Psoas muscle (tissue), 8 donors: ENCODE results near the gene RIN1. TPM values are rescaled to one million over a fixed set of nuclear protein-coding genes. Genes with fewer than 3 reads are reported as not detected.

Experiments used
- ATAC-seq, 4 donors: fragments of 200-7000 bp; cut with Tn5 transposase; one replicate each; pipeline ENCODE4 v1.9.1; 2020; ENCODE audit warnings: moderate library complexity in 3 of 4, mild to moderate bottlenecking in 2 of 4
- DNase-seq, 2 donors: peaks; one replicate each; pipeline ENCODE4 v3.0.0-alpha.2; 2020
- H3K27ac ChIP-seq: fragments of 200-600 bp; one replicate; pipeline ENCODE4 v1.8.0; 2022
- H3K27me3 ChIP-seq, 3 donors: fragments of 200-600 bp in 1 of 3; one replicate each; pipeline versions ENCODE4 v1.6.1 to v1.8.0; 2013 to 2022; ENCODE audit warnings: low read length in 2 of 3, mild to moderate bottlenecking in 2 of 3, moderate library complexity in 1 of 3; ENCODE audit not compliant: insufficient read depth in 3 of 3
- H3K36me3 ChIP-seq, 2 donors: fragments of 200-600 bp in 1 of 2; one replicate each; pipeline versions ENCODE4 v1.6.1 to v1.8.0; 2013 to 2022; ENCODE audit warnings: low read depth in 1 of 2, mild to moderate bottlenecking in 1 of 2, moderate library complexity in 1 of 2; ENCODE audit not compliant: insufficient read depth in 1 of 2
- H3K4me1 ChIP-seq: fragments of 200-600 bp; one replicate; pipeline ENCODE4 v1.8.0; 2022
- H3K4me3 ChIP-seq: fragments of 200-600 bp; one replicate; pipeline ENCODE4 v1.8.0; 2022; ENCODE audit warnings: mild to moderate bottlenecking
- H3K9me3 ChIP-seq: fragments of 200-600 bp; one replicate; pipeline ENCODE4 v1.8.0; 2022
- WGBS, 3 donors: extraction: QIAGEN DNeasy Blood & Tissue Kit; methylation state at CpG; one replicate each; pipeline versions ENCODE4 v1.1.6 to v1.1.7; 2013; 5-methylcytosine and 5-hydroxymethylcytosine counted together
- intact Hi-C, 2 donors: fragments of 100-400 bp; cut with DNase I; formaldehyde crosslinking; loops; one replicate each; pipeline versions ENCODE4 v1.11.0 to v1.14.2; 2022
- polyA plus RNA-seq, 3 donors: library from polyadenylated mRNA; stranded (reverse); fragments of 200-250 nt; gene quantifications; one replicate each; pipeline ENCODE4 v1.2.3, GENCODE V29; 2013
- total RNA-seq, 4 donors: library from RNA; stranded (reverse); fragmentation: NEBNext Ultra II Directional in 2 of 4; extraction: Animal tissue kit (Norgen Biotek cat#: 25700) in 2 of 4; gene quantifications; one replicate each; pipeline versions ENCODE4 v1.2.1 to v1.2.4, GENCODE V29; 2021 to 2023
- TF ChIP-seq, protein P1 (sequence below): fragments of 200-600 bp; IDR thresholded peaks from one replicate; pipeline ENCODE4 v1.8.0; 2022; ENCODE audit warnings: antibody characterized with exemption
- donor health status: healthy with polysubstance abuse.
- donor health status: DM: no; HTN: no; CAD: no; lungs with moderate emphysema.
- donor health status: Bipolar disorder and iron deficiency.
- donor health status: healthy.
- donor health status: DM: yes; HTN: yes; CAD: no.
- donor health status: DM: no; HTN: no; CAD: no.
- donor health status: DM: no; HTN: no; CAD: no.
- donor health status: DM: yes; HTN: yes; CAD: no.

Gene RIN1
- total and polyA plus RNA-seq, 7 donors, result 1.2 to 38.0 (median 5.7) TPM

DNA sequence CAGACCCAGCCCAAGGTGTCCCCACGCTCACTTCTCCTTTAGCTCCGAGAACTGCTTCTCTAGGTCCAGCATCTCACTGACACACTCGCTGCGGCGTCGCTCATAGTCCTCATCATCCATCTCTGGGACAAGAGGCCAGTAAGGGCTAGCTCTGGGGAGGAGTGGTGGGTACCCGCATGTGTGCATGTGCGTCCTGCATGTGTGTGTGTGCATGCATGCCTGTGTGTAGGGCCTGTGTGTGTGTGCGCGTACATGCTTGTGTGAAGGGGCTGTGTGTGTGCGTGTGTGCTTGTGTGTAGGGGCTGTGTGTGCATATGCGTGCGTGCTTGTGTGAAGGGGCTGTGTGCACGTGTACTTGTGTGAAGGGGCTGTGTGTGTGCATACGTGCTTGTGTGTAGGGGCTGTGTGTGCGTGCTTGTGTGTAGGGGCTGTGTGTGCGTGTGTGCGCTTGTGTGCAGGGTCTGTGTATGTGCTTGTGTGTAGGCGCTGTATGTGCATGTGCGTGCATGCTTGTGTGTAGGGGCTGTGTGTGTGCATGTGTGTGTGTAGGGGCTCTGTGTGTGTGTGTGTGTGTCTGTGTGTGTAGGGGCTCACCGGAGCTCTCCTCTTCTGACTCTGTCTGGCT is 5.4 kb upstream of the RIN1 start:
- intact Hi-C loops, result no loop called here

GRCh38 chr11:66340596-66341501 is 4.6 kb upstream of the RIN1 start:
- TF ChIP-seq, protein P1, sequence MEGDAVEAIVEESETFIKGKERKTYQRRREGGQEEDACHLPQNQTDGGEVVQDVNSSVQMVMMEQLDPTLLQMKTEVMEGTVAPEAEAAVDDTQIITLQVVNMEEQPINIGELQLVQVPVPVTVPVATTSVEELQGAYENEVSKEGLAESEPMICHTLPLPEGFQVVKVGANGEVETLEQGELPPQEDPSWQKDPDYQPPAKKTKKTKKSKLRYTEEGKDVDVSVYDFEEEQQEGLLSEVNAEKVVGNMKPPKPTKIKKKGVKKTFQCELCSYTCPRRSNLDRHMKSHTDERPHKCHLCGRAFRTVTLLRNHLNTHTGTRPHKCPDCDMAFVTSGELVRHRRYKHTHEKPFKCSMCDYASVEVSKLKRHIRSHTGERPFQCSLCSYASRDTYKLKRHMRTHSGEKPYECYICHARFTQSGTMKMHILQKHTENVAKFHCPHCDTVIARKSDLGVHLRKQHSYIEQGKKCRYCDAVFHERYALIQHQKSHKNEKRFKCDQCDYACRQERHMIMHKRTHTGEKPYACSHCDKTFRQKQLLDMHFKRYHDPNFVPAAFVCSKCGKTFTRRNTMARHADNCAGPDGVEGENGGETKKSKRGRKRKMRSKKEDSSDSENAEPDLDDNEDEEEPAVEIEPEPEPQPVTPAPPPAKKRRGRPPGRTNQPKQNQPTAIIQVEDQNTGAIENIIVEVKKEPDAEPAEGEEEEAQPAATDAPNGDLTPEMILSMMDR, result no peak

More for the DNA sequence above, 5.4 kb upstream of the RIN1 start:
- no peaks in the 10 kb centered on the region for H3K9me3 ChIP-seq
- DNase-seq, result peak in 1 of 2 donors; percentile 44
- no peak overlapping the region for H3K27ac ChIP-seq
- WGBS, 3 donors, result 92 to 96% (median 94%) methylated on average over 21 of the region's 21 CpGs
- peaks cover 33% of the 10 kb centered on the region for H3K4me1 ChIP-seq
- H3K4me3 ChIP-seq, result no peak overlapping the region
- H3K27me3 ChIP-seq, result no peaks in the 10 kb centered on the region
- peaks cover 0 to 56% of the 10 kb centered on the region in 2 donors for H3K36me3 ChIP-seq
- ATAC-seq, result no peak
- TF ChIP-seq, protein P1, result no peak

DNA sequence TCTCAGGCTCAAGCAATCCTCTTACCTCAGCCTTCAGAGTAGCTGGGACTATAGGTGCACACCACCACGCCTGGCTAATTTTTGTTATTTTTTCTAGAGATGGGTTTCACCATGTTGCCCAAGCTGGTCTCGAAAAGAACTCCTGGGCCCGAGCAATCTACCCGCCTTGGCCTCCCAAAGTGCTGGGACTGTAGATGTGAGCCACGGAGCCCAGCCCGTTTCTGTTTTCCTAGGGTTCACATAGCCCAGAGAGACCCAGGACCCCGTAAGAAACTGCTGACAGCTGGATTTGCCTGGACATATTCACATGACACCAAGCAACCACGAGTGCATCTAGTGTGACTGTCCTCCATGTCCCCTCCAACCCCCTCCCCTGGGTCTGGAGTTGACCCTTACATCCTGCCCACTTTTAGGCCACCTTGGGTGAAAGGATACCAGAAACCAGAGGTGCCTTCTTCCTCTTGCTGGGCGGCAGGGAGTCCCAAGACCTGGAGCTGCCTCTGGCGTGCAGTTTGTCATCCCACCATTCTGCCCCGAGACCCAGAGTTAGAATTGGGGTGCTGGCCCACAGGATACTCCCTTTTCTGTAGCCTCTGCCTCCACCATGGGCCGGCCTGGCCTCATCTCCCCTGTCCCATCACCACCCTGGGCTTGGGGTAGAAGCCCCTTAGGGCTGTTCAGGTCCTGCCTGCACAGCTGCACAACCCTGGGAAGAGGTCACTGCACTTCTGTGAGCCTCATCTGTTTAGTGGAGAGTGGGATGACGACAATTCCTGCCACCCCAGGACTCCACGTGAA is 3.7 kb upstream of the RIN1 start:
- peaks cover 36% of the 10 kb centered on the region for H3K4me1 ChIP-seq
- no peaks in the 10 kb centered on the region for H3K27me3 ChIP-seq
- H3K9me3 ChIP-seq, result no peaks in the 10 kb centered on the region
- no peak overlapping the region for H3K4me3 ChIP-seq
- intact Hi-C loops, result no loop called here
- peak in 1 of 2 donors; percentile 30 for DNase-seq
- 81 to 82% (median 81%) methylated on average over 14 of the region's 14 CpGs for WGBS, 3 donors
- TF ChIP-seq, protein P1, result no peak
- no peak overlapping the region for H3K27ac ChIP-seq
- peaks cover 0 to 56% of the 10 kb centered on the region in 2 donors for H3K36me3 ChIP-seq
- no peak for ATAC-seq

More at GRCh38 chr11:66340596-66341501, 4.6 kb upstream of the RIN1 start:
- DNase-seq (peak in 1 of 2 donors; percentile 49), ATAC-seq (no peak)
- Histone ChIP-seq H3K4me3 (no peak overlapping the region), H3K9me3 (no peaks in the 10 kb centered on the region), H3K27ac (no peak overlapping the region), H3K36me3 (peaks cover 0 to 56% of the 10 kb centered on the region in 2 donors), H3K4me1 (peaks cover 35% of the 10 kb centered on the region), H3K27me3 (no peaks in the 10 kb centered on the region)
- WGBS, 3 donors, result 93 to 94% (median 93%) methylated on average over 24 to 28 of the region's 28 CpGs
- intact Hi-C loops, result no loop called here

DNA sequence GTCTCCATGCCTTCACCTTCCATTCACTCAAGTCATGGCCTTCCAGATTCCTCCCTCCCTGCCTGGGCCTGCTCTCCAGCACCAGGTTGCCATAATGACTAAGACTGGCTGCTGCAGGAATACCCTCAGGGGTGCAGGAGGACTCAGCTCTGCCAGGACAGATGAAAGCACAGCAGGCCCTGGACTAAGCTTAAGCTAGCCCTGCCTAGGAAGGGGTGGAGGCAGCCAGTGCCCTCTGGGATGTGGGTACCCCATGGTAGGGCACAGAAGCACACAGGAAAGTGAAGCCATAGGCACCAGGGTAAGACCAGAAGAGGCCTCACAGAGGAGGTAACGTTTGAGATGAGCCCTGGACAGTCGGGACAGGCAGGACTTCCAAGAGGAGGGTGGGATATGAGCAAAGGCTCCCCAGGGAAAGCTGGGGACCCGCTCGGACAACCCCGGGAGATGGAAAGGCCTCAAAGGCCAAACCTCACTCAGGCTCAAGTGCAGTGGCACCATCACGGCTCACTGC is 3.0 kb upstream of the RIN1 start:
- TF ChIP-seq, protein P1, result no peak
- intact Hi-C loops, result no loop called here

More for the DNA sequence above, 3.0 kb upstream of the RIN1 start:
- Histone ChIP-seq H3K4me3 (no peak overlapping the region), H3K27me3 (no peaks in the 10 kb centered on the region), H3K27ac (no peak overlapping the region), H3K4me1 (peaks cover 36% of the 10 kb centered on the region), H3K9me3 (no peaks in the 10 kb centered on the region), H3K36me3 (peaks cover 0 to 56% of the 10 kb centered on the region in 2 donors)
- ATAC-seq (no peak), DNase-seq (peak in 1 of 2 donors; percentile 24)
- 69 to 84% (median 83%) methylated on average over 6 of the region's 6 CpGs for WGBS, 3 donors
